ENCODE results near the gene AGA. TPM values are rescaled to one million over a fixed set of nuclear protein-coding genes. Genes with fewer than 3 reads are reported as not detected.

Gene AGA
- total and polyA plus RNA-seq, 2 of the 8 experiments (the other 6 are each of a cell fraction or from before 2014, with no cell fraction given) = 8.5 to 11.6 TPM

- Histone ChIP-seq H2BK15ac (ENCODE audit: low read length) (no peak overlapping the region), H3K23me2 (ENCODE audit: low read depth, low read length) (no peaks in the 10 kb centered on the region), H2BK5ac (ENCODE audit: low read depth, low read length) (no peak overlapping the region), H2BK20ac (ENCODE audit: low read length) (no peak overlapping the region), H4K20me1 (replicated peaks in 1 of 2; ENCODE audit: control insufficient read depth in 1 of 2, insufficient read depth in 2 of 2, low read length in 2 of 2) (no peaks in the 10 kb centered on the region), H4K8ac (ENCODE audit: extremely low read depth, insufficient read depth, low read length) (no peak overlapping the region), H3K9me3 (ENCODE audit: insufficient read depth in 2 of 2, low read depth in 1 of 2, low read length in 1 of 2) (no peaks in the 10 kb centered on the region), H3K27me3 (replicated peaks in 1 of 4; ENCODE audit: control insufficient read depth in 3 of 4, extremely low read depth in 1 of 4, insufficient read depth in 3 of 4, low read length in 3 of 4) (no peaks in the 10 kb centered on the region), H3K23ac (ENCODE audit: insufficient read length) (no peak overlapping the region), H3K36me3 (ENCODE audit: control insufficient read depth in 2 of 4, insufficient read depth in 4 of 4, low read length in 3 of 4) (no peaks in the 10 kb centered on the region), H3K79me2 (ENCODE audit: control insufficient read depth in 1 of 2, insufficient read depth in 2 of 2, low read length in 2 of 2) (no peaks in the 10 kb centered on the region), H2BK12ac (ENCODE audit: low read depth, low read length) (no peak overlapping the region), H3K56ac (replicated peaks; ENCODE audit: insufficient read length, low read depth, low read length) (no peak overlapping the region), H3K4ac (replicated peaks; ENCODE audit: insufficient read length, low read depth, low read length) (no peak overlapping the region), H3K79me1 (ENCODE audit: low read depth, low read length) (no peaks in the 10 kb centered on the region), H4K91ac (replicated peaks; ENCODE audit: insufficient read length, low read length) (no peak overlapping the region), H3K4me3 (ENCODE audit: extremely low read depth in 1 of 4, insufficient read depth in 2 of 4, low read depth in 3 of 4, low read length in 4 of 4) (no peak overlapping the region), H2AK5ac (ENCODE audit: low read depth, low read length) (no peak overlapping the region), H3K18ac (ENCODE audit: extremely low read depth, low read length) (no peak overlapping the region), H2AFZ (ENCODE audit: low read length) (no peak overlapping the region), H3K4me1 (replicated peaks in 1 of 4; ENCODE audit: control insufficient read depth in 3 of 4, insufficient read depth in 4 of 4, low read length in 3 of 4) (no peaks in the 10 kb centered on the region; a peak in 1 of 7 replicates), H2BK120ac (replicated peaks; ENCODE audit: low read depth, low read length) (no peak overlapping the region), H3K27ac (ENCODE audit: low read depth, low read length) (no peak overlapping the region), H4K5ac (ENCODE audit: insufficient read length, low read depth, low read length) (no peak overlapping the region), H3K9ac (replicated peaks in 1 of 4; ENCODE audit: extremely low read depth in 1 of 4, low read depth in 3 of 4, low read length in 3 of 4) (no peak overlapping the region), H3K14ac (ENCODE audit: insufficient read length) (no peak overlapping the region), H3K4me2 (ENCODE audit: insufficient read depth in 1 of 2, low read depth in 2 of 2, low read length in 2 of 2) (no peak overlapping the region)
- DNase-seq (ENCODE audit: low read depth in 1 of 2, low spot score in 2 of 2) = no peak
- ChIA-PET CTCF (ENCODE audit: partially characterized antibody) (no interaction called here), POLR2A (ENCODE audit: partially characterized antibody) (interaction anchor here (1.2 kb wide), 1 partner anchor 18 kb away, joined by 3 read pairs; the partner anchor contains the start of gene AGA)
- peak; percentile 68; the same call in 1 of the 2 replicates for TF ChIP-seq MAFK (IDR thresholded peaks at IDR 0.05; ENCODE audit: low read depth, low read length)
- TF ChIP-seq CREB1 (IDR thresholded peaks at IDR 0.05) = no peak
- 91% methylated on average over 2 of the region's 2 CpGs; no CpG with 5 or more reads in 1 of the 2 experiments for WGBS, 2 experiments (ENCODE audit: extremely low coverage in 1 of 2, insufficient coverage in 1 of 2, insufficient read length in 1 of 2, insufficient replicate concordance in 2 of 2, low coverage in 1 of 2, low lambda C conversion rate in 2 of 2, missing lambda C conversion rate in 1 of 2)
- no peak for FAIRE-seq
Observed at GRCh38 chr4:177460460-177460859, 18.2 kb upstream of the AGA start.
